ENCODE results near the gene ZNF280B. TPM values are rescaled to one million over a fixed set of nuclear protein-coding genes. Genes with fewer than 3 reads are reported as not detected.
"Not testable (repeated sequence)": the region's sequence is repeated elsewhere in the genome, so short reads cannot be mapped to it uniquely, and the experiment has no call there.

The ZNF280B gene
- total RNA-seq, 2 experiments from 2014 or later = 2.4 to 2.7 TPM

- peaks cover 12% of the 10 kb centered on the region for H3K4me1 Mint-ChIP-seq
- H3K9me3 Mint-ChIP-seq; H3K27ac Mint-ChIP-seq; POLR2A ChIA-PET; DNase-seq; ATAC-seq (ENCODE audit: low read depth); H3K4me3 Mint-ChIP-seq; H3K36me3 Mint-ChIP-seq: not testable (repeated sequence)
- H3K27me3 Mint-ChIP-seq = peaks cover 18% of the 10 kb centered on the region
These were observed 2.3 kb upstream of the ZNF280B start for GRCh38 chr22:22510833-22511232.

GRCh38 chr22:22509912-22510311, 1.4 kb upstream of the ZNF280B start:
- POLR2A ChIA-PET, H3K27ac Mint-ChIP-seq, DNase-seq: not testable (repeated sequence)

GRCh38 chr22:22507743-22508273, 734 bp downstream of the ZNF280B start:
- POLR2A ChIA-PET = no interaction called here
- peaks cover 22% of the 10 kb centered on the region for H3K36me3 Mint-ChIP-seq
- peaks cover 8% of the 10 kb centered on the region for H3K9me3 Mint-ChIP-seq
- H3K4me3 Mint-ChIP-seq = peak overlapping the region; percentile 87
- no peak for ATAC-seq (ENCODE audit: low read depth)
- peaks cover 15% of the 10 kb centered on the region for H3K4me1 Mint-ChIP-seq
- H3K27ac Mint-ChIP-seq = no peak overlapping the region
- no peak for DNase-seq
- peaks cover 10% of the 10 kb centered on the region for H3K27me3 Mint-ChIP-seq

More at GRCh38 chr22:22509912-22510311, 1.4 kb upstream of the ZNF280B start:
- Mint-ChIP-seq H3K4me1 (peaks cover 13% of the 10 kb centered on the region), H3K27me3 (peaks cover 18% of the 10 kb centered on the region), H3K36me3 (peaks cover 12% of the 10 kb centered on the region)
- not testable (repeated sequence) for H3K9me3 Mint-ChIP-seq; H3K4me3 Mint-ChIP-seq; ATAC-seq (ENCODE audit: low read depth)

- POLR2A ChIA-PET = no interaction called here
- H3K27me3 Mint-ChIP-seq = no peaks in the 10 kb centered on the region
- no peak for DNase-seq
- no peak overlapping the region for H3K27ac Mint-ChIP-seq
- H3K4me1 Mint-ChIP-seq = peaks cover 15% of the 10 kb centered on the region
- peaks cover 8% of the 10 kb centered on the region for H3K9me3 Mint-ChIP-seq
- no peak overlapping the region for H3K4me3 Mint-ChIP-seq
- H3K36me3 Mint-ChIP-seq = peaks cover 22% of the 10 kb centered on the region
- ATAC-seq (ENCODE audit: low read depth) = no peak
These were observed 1.8 kb downstream of the ZNF280B start for GRCh38 chr22:22506736-22507135.

- no peaks in the 10 kb centered on the region for H3K9me3 Mint-ChIP-seq
- ATAC-seq (ENCODE audit: low read depth) (no peak), DNase-seq (no peak)
- no peaks in the 10 kb centered on the region for H3K27me3 Mint-ChIP-seq
- H3K27ac Mint-ChIP-seq = no peak overlapping the region
- no peaks in the 10 kb centered on the region for H3K4me1 Mint-ChIP-seq
- H3K36me3 Mint-ChIP-seq = peaks cover 5% of the 10 kb centered on the region
- POLR2A ChIA-PET = no interaction called here
- no peak overlapping the region for H3K4me3 Mint-ChIP-seq
These were observed 10.3 kb downstream of the ZNF280B start for GRCh38 chr22:22498267-22498666.

GRCh38 chr22:22491589-22491988, 17.0 kb downstream of the ZNF280B start:
- not testable (repeated sequence) for ATAC-seq (ENCODE audit: low read depth); H3K36me3 Mint-ChIP-seq; H3K27me3 Mint-ChIP-seq; DNase-seq; H3K27ac Mint-ChIP-seq; H3K4me3 Mint-ChIP-seq; H3K4me1 Mint-ChIP-seq; H3K9me3 Mint-ChIP-seq
- POLR2A ChIA-PET = interaction anchor here (0.6 kb wide), 1 partner anchor 139 kb away, joined by 4 read pairs; no protein-coding TSS in a partner anchor

GRCh38 chr22:22488736-22489135, 19.8 kb downstream of the ZNF280B start:
- POLR2A ChIA-PET = no interaction called here
- Mint-ChIP-seq H3K27me3 (no peaks in the 10 kb centered on the region), H3K9me3 (no peaks in the 10 kb centered on the region), H3K36me3 (peaks cover 11% of the 10 kb centered on the region), H3K4me3 (no peak overlapping the region), H3K4me1 (no peaks in the 10 kb centered on the region), H3K27ac (no peak overlapping the region)
- ATAC-seq (ENCODE audit: low read depth) (no peak), DNase-seq (no peak)

GRCh38 chr22:22487869-22488597, 20.5 kb downstream of the ZNF280B start:
- no peak overlapping the region for H3K27ac Mint-ChIP-seq
- H3K36me3 Mint-ChIP-seq = peaks cover 7% of the 10 kb centered on the region
- ATAC-seq (ENCODE audit: low read depth) (no peak), DNase-seq (no peak)
- no peak overlapping the region for H3K4me3 Mint-ChIP-seq
- POLR2A ChIA-PET = no interaction called here
- H3K9me3 Mint-ChIP-seq = no peaks in the 10 kb centered on the region
- no peaks in the 10 kb centered on the region for H3K4me1 Mint-ChIP-seq
- no peaks in the 10 kb centered on the region for H3K27me3 Mint-ChIP-seq

- Mint-ChIP-seq H3K27me3 (no peaks in the 10 kb centered on the region), H3K9me3 (no peaks in the 10 kb centered on the region), H3K4me3 (no peak overlapping the region), H3K36me3 (peaks cover 7% of the 10 kb centered on the region), H3K27ac (no peak overlapping the region), H3K4me1 (peaks cover 1% of the 10 kb centered on the region)
- POLR2A ChIA-PET = no interaction called here
- DNase-seq (no peak), ATAC-seq (ENCODE audit: low read depth) (no peak)
These were observed 21.5 kb downstream of the ZNF280B start for GRCh38 chr22:22487059-22487458.

GRCh38 chr22:22486132-22486899, 22.2 kb downstream of the ZNF280B start:
- Mint-ChIP-seq H3K9me3 (no peaks in the 10 kb centered on the region), H3K4me3 (no peak overlapping the region), H3K36me3 (peaks cover 7% of the 10 kb centered on the region), H3K27me3 (no peaks in the 10 kb centered on the region), H3K27ac (no peak overlapping the region), H3K4me1 (peaks cover 1% of the 10 kb centered on the region)
- POLR2A ChIA-PET = no interaction called here
- DNase-seq (no peak), ATAC-seq (ENCODE audit: low read depth) (no peak)

- DNase-seq (no peak), ATAC-seq (ENCODE audit: low read depth) (no peak)
- POLR2A ChIA-PET = no interaction called here
- Mint-ChIP-seq H3K27me3 (no peaks in the 10 kb centered on the region), H3K36me3 (peaks cover 7% of the 10 kb centered on the region), H3K4me1 (peaks cover 1% of the 10 kb centered on the region), H3K9me3 (no peaks in the 10 kb centered on the region), H3K4me3 (no peak overlapping the region), H3K27ac (no peak overlapping the region)
These were observed 23.0 kb downstream of the ZNF280B start for GRCh38 chr22:22485524-22485923.

- no peaks in the 10 kb centered on the region for H3K9me3 Mint-ChIP-seq
- POLR2A ChIA-PET = no interaction called here
- DNase-seq (no peak), ATAC-seq (ENCODE audit: low read depth) (no peak)
- H3K36me3 Mint-ChIP-seq = peaks cover 7% of the 10 kb centered on the region
- no peak overlapping the region for H3K4me3 Mint-ChIP-seq
- no peak overlapping the region for H3K27ac Mint-ChIP-seq
- H3K27me3 Mint-ChIP-seq = no peaks in the 10 kb centered on the region
- peaks cover 1% of the 10 kb centered on the region for H3K4me1 Mint-ChIP-seq
These were observed 24.5 kb downstream of the ZNF280B start for GRCh38 chr22:22484023-22484422.

- H3K4me1 Mint-ChIP-seq = peaks cover 1% of the 10 kb centered on the region
- no peak overlapping the region for H3K27ac Mint-ChIP-seq
- H3K9me3 Mint-ChIP-seq = no peaks in the 10 kb centered on the region
- DNase-seq (no peak), ATAC-seq (ENCODE audit: low read depth) (no peak)
- peaks cover 7% of the 10 kb centered on the region for H3K36me3 Mint-ChIP-seq
- no peak overlapping the region for H3K4me3 Mint-ChIP-seq
- H3K27me3 Mint-ChIP-seq = no peaks in the 10 kb centered on the region
- POLR2A ChIA-PET = no interaction called here
These were observed 27.6 kb downstream of the ZNF280B start for GRCh38 chr22:22480940-22481339.
